GM23248 (cell line): Measurements from ENCODE around the gene SH3BP2.

Experiments
- EZH2 ChIP-seq: fragments of 200-600 bp; sonication (generic); IDR thresholded peaks from 2 replicates; pipeline ENCODE4 v1.6.1; 2018; ENCODE audit warnings: antibody characterized with exemption, mild to moderate bottlenecking; ENCODE audit not compliant: insufficient read depth, poor library complexity, severe bottlenecking
- EZH2phosphoT487 ChIP-seq: fragments of 200-600 bp; sonication (generic); IDR thresholded peaks from 2 replicates; pipeline ENCODE4 v1.6.1; 2018; ENCODE audit warnings: antibody characterized with exemption, moderate library complexity, mild to moderate bottlenecking, low read depth; ENCODE audit not compliant: insufficient read depth

DNA sequence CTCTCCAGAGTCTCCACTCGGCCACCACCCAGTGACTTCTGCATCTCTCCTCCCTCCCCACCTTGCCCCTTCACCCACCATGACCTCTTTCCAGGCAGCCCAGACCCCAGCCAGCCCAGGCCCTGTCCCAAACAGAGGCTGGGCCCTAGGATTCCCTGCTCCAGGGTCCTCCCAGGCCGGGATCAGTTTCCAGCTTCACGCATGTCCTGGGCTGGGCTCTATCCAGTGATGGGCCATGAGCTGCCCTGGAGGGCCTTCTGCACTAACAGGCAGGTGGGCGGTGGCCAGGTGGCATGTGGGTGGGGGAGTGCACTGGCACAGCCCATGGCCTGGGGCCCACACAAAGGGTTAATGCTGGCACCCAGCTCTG lies 30.4 kb downstream of the SH3BP2 start:
- no peak for TF ChIP-seq EZH2
- TF ChIP-seq EZH2phosphoT487: no peak
